Measurements from ENCODE around the gene AREG. TPM values are rescaled to one million over a fixed set of nuclear protein-coding genes. Genes with fewer than 3 reads are reported as not detected.

The AREG gene
- total and polyA plus RNA-seq, 9 of the 15 experiments (the other 6 are each of a cell fraction or from before 2014, with no cell fraction given): 1.4 to 7.7 (median 5.4) TPM

- TF ChIP-seq ZNF583 (CRISPR knock-in tag; IDR thresholded peaks at IDR 0.05) (no peak), GTF3C2 (IDR thresholded peaks at IDR 0.05; ENCODE audit: borderline replicate concordance, extremely low read depth, insufficient read length) (no peak), MAFF (IDR thresholded peaks at IDR 0.05; ENCODE audit: low read length) (peak; percentile 6; the same call in 1 of the 2 replicates), PHF8 (IDR thresholded peaks at IDR 0.05; ENCODE audit: borderline replicate concordance, low read length) (no peak), EP300 (IDR thresholded peaks at IDR 0.05; ENCODE audit: low read length) (peak; percentile 69; the same call in 1 of the 2 replicates), LEF1 (IDR thresholded peaks at IDR 0.05) (peak; percentile 58; the same call in 1 of the 2 replicates), KDM1A (IDR thresholded peaks at IDR 0.05) (peak in 1 of 2 experiments; percentile 7; a peak in 1 of 4 replicates), PRMT5 (CRISPR knock-in tag; IDR thresholded peaks at IDR 0.05) (no peak), PKNOX1 (IDR thresholded peaks at IDR 0.05) (peak; percentile 83), POLR2B (IDR thresholded peaks at IDR 0.05; ENCODE audit: low read depth, partially characterized antibody) (no peak), VEZF1 (CRISPR knock-in tag; IDR thresholded peaks at IDR 0.05) (peak; percentile 28; the same call in 1 of the 2 replicates), MEF2D (tag; conservative IDR thresholded peaks at IDR 0.05; ENCODE audit: low read depth) (peak; percentile 88), RCOR1 (IDR thresholded peaks at IDR 0.05; ENCODE audit: borderline replicate concordance in 1 of 2, low read depth in 2 of 2, low read length in 2 of 2) (peak in 1 of 2 experiments; percentile 48; a peak in 1 of 4 replicates), FOXA3 (CRISPR knock-in tag; conservative IDR thresholded peaks at IDR 0.05 in 1 of 2, IDR thresholded peaks at IDR 0.05 in 1 of 2) (peak; percentile 80 to 83), ARID3B (CRISPR knock-in tag; IDR thresholded peaks at IDR 0.05; ENCODE audit: borderline replicate concordance) (no peak), ATF7 (IDR thresholded peaks at IDR 0.05) (peak; percentile 78; the same call in 1 of the 2 replicates), AFF1 (IDR thresholded peaks at IDR 0.05; ENCODE audit: low read depth in 1 of 2, partially characterized antibody in 2 of 2) (peak in 1 of 2 experiments; percentile 53)
Observed at GRCh38 chr4:74451214-74451661, 6.3 kb downstream of the AREG start (continued).

All from K562 (cell line).